Heart left ventricle (tissue), 13 donors: ENCODE data around the gene INSIG1.

Experiments
- CTCF ChIP-seq, 12 donors: fragments of 200-600 bp; sonication (generic) in 4 of 12; IDR thresholded peaks; one replicate each; pipeline versions ENCODE4 v1.5.0 to v1.8.0; 2018 to 2022; ENCODE audit warnings: antibody characterized with exemption in 12 of 12, mild to moderate bottlenecking in 5 of 12
- POLR2A ChIP-seq, 2 donors: fragments of 450-650 bp; IDR thresholded peaks; one replicate each; pipeline ENCODE4 v1.6.1; 2017; ENCODE audit warnings: antibody characterized with exemption in 2 of 2, mild to moderate bottlenecking in 2 of 2, moderate library complexity in 2 of 2
- donor health status: ischemic (EF 13 %, LVEDD 7.1; RV severe dilation, severe dysfunction).
- donor health status: DM: no; HTN: yes; CAD: no.
- donor health status: DM: no; HTN: no; CAD: no.
- donor health status: ischemic (EF 25% LVEDD 6.9; RV normal size, moderate dysfunction).
- donor health status: ischemic (EF 25% LVEDD 5.7; RV mildly dilated, moderate dysfunction).
- donor health status: ischemic (EF 35%, LVEDD 5.7; RV mildly dilated, moderate dysfunction).
- donor health status: nonischemic (EF 11% LVEDD 7.7; RV severe dilation, severe dysfunction).
- donor health status: DM: yes; HTN: yes; CAD: no.
- donor health status: PGD.
- donor health status: ischemic (EF 29% LVEDD 5.4; RV normal size, mild dysfunction).
- donor health status: nonischemic (EF 23%, LVEDD 6.1; RV moderate dilation, normal function).

GRCh38 chr7:155336812-155337602 is 39.3 kb downstream of the INSIG1 start:
- TF ChIP-seq POLR2A (IDR thresholded peaks at IDR 0.05) = no peak
- no peak for TF ChIP-seq CTCF (IDR thresholded peaks at IDR 0.05)
